Measurements from ENCODE around the gene CBARP. TPM values are rescaled to one million over a fixed set of nuclear protein-coding genes. Genes with fewer than 3 reads are reported as not detected.

CBARP gene
- total and polyA plus RNA-seq, 2 of the 13 experiments (the other 11 are each of a cell fraction or from before 2014, with no cell fraction given): 1.2 to 1.4 TPM

DNA sequence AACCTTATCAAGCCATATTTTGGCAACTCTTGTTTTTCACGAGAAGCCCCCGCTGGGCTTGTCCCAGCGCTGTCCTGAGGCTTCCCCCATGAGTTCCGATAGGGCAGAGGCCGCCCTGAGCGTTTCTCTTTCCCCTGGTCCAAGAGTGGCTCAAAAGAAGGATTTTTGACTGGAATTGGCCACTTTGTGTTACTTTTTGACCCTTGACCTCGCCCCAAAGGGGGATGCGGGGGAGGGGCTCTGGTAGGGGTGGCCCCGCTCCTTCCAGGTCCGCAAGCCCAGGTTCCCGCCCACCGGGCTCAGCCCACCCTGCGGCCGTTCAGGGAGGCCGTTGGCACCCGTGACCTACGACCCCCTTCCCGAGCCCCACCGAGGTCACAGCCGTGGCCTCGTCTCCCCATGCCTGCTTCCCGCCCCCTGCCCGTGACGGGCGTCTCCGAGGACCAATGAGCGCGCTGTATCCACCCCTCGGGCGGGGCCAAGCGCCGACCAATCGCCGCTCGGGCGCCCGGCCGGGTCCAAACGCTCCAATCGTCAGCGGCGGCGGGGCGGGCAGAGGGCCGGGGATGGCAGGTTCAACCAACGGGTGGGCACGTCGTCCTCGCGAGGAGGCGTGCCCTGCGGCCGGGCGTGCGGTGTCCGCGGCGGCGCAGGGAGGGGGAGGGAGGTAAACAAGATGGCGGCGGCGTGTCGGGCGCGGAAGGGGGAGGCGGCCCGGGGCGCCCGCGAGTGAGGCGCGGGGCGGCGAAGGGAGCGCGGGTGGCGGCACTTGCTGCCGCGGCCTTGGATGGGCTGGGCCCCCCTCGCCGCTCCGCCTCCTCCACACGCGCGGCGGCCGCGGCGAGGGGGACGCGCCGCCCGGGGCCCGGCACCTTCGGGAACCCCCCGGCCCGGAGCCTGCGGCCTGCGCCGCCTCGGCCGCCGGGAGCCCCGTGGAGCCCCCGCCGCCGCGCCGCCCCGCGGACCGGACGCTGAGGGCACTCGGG lies 32.4 kb downstream of the CBARP start, which contains the start of gene STK11 (continued):
- TF ChIP-seq ZNF773 (CRISPR knock-in tag; IDR thresholded peaks at IDR 0.05; ENCODE audit: borderline replicate concordance): no peak
- 0 out of 2 replicates have a peak, but pooled peaks have one; percentile 32 for TF ChIP-seq ZSCAN9 (CRISPR knock-in tag; IDR thresholded peaks at IDR 0.05; ENCODE audit: borderline replicate concordance)
- TF ChIP-seq SMYD3 (CRISPR knock-in tag; IDR thresholded peaks at IDR 0.05): no peak
- no peak for TF ChIP-seq ZKSCAN5 (CRISPR knock-in tag; IDR thresholded peaks at IDR 0.05)
- TF ChIP-seq TSC22D2 (CRISPR knock-in tag; IDR thresholded peaks at IDR 0.05; ENCODE audit: borderline replicate concordance): no peak
- no peak for TF ChIP-seq JUNB (CRISPR knock-in tag; IDR thresholded peaks at IDR 0.05; ENCODE audit: borderline replicate concordance)
- no peak for TF ChIP-seq NFRKB (IDR thresholded peaks at IDR 0.05)
- no peak for TF ChIP-seq ELF4 (CRISPR knock-in tag; IDR thresholded peaks at IDR 0.05; ENCODE audit: borderline replicate concordance)
- peak; percentile 84 for TF ChIP-seq CREB1 (IDR thresholded peaks at IDR 0.05)
- peak; percentile 71; the same call in 1 of the 2 replicates for TF ChIP-seq CREB1 (CRISPR knock-in tag; IDR thresholded peaks at IDR 0.05)
- TF ChIP-seq, protein P1, sequence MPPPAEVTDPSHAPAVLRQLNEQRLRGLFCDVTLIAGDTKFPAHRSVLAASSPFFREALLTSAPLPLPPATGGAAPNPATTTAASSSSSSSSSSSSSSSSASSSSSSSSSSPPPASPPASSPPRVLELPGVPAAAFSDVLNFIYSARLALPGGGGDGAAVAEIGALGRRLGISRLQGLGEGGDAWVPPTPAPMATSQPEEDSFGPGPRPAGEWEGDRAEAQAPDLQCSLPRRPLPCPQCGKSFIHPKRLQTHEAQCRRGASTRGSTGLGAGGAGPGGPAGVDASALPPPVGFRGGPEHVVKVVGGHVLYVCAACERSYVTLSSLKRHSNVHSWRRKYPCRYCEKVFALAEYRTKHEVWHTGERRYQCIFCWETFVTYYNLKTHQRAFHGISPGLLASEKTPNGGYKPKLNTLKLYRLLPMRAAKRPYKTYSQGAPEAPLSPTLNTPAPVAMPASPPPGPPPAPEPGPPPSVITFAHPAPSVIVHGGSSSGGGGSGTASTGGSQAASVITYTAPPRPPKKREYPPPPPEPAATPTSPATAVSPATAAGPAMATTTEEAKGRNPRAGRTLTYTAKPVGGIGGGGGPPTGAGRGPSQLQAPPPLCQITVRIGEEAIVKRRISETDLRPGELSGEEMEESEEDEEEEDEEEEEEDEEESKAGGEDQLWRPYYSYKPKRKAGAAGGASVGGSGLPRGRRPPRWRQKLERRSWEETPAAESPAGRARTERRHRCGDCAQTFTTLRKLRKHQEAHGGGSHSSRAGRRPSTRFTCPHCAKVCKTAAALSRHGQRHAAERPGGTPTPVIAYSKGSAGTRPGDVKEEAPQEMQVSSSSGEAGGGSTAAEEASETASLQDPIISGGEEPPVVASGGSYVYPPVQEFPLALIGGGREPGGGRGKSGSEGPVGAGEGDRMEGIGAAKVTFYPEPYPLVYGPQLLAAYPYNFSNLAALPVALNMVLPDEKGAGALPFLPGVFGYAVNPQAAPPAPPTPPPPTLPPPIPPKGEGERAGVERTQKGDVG (CRISPR knock-in tag; IDR thresholded peaks at IDR 0.05; ENCODE audit: borderline replicate concordance): peak; percentile 82
- TF ChIP-seq PCBP2 (optimal IDR thresholded peaks at IDR 0.05; ENCODE audit: low read depth, low read length, poor library complexity, severe bottlenecking): no peak
- no peak for TF ChIP-seq STAG1 (CRISPR knock-in tag; IDR thresholded peaks at IDR 0.05)
- TF ChIP-seq, protein P2, sequence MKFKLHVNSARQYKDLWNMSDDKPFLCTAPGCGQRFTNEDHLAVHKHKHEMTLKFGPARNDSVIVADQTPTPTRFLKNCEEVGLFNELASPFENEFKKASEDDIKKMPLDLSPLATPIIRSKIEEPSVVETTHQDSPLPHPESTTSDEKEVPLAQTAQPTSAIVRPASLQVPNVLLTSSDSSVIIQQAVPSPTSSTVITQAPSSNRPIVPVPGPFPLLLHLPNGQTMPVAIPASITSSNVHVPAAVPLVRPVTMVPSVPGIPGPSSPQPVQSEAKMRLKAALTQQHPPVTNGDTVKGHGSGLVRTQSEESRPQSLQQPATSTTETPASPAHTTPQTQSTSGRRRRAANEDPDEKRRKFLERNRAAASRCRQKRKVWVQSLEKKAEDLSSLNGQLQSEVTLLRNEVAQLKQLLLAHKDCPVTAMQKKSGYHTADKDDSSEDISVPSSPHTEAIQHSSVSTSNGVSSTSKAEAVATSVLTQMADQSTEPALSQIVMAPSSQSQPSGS (CRISPR knock-in tag; IDR thresholded peaks at IDR 0.05): no peak
- TF ChIP-seq, protein P3, sequence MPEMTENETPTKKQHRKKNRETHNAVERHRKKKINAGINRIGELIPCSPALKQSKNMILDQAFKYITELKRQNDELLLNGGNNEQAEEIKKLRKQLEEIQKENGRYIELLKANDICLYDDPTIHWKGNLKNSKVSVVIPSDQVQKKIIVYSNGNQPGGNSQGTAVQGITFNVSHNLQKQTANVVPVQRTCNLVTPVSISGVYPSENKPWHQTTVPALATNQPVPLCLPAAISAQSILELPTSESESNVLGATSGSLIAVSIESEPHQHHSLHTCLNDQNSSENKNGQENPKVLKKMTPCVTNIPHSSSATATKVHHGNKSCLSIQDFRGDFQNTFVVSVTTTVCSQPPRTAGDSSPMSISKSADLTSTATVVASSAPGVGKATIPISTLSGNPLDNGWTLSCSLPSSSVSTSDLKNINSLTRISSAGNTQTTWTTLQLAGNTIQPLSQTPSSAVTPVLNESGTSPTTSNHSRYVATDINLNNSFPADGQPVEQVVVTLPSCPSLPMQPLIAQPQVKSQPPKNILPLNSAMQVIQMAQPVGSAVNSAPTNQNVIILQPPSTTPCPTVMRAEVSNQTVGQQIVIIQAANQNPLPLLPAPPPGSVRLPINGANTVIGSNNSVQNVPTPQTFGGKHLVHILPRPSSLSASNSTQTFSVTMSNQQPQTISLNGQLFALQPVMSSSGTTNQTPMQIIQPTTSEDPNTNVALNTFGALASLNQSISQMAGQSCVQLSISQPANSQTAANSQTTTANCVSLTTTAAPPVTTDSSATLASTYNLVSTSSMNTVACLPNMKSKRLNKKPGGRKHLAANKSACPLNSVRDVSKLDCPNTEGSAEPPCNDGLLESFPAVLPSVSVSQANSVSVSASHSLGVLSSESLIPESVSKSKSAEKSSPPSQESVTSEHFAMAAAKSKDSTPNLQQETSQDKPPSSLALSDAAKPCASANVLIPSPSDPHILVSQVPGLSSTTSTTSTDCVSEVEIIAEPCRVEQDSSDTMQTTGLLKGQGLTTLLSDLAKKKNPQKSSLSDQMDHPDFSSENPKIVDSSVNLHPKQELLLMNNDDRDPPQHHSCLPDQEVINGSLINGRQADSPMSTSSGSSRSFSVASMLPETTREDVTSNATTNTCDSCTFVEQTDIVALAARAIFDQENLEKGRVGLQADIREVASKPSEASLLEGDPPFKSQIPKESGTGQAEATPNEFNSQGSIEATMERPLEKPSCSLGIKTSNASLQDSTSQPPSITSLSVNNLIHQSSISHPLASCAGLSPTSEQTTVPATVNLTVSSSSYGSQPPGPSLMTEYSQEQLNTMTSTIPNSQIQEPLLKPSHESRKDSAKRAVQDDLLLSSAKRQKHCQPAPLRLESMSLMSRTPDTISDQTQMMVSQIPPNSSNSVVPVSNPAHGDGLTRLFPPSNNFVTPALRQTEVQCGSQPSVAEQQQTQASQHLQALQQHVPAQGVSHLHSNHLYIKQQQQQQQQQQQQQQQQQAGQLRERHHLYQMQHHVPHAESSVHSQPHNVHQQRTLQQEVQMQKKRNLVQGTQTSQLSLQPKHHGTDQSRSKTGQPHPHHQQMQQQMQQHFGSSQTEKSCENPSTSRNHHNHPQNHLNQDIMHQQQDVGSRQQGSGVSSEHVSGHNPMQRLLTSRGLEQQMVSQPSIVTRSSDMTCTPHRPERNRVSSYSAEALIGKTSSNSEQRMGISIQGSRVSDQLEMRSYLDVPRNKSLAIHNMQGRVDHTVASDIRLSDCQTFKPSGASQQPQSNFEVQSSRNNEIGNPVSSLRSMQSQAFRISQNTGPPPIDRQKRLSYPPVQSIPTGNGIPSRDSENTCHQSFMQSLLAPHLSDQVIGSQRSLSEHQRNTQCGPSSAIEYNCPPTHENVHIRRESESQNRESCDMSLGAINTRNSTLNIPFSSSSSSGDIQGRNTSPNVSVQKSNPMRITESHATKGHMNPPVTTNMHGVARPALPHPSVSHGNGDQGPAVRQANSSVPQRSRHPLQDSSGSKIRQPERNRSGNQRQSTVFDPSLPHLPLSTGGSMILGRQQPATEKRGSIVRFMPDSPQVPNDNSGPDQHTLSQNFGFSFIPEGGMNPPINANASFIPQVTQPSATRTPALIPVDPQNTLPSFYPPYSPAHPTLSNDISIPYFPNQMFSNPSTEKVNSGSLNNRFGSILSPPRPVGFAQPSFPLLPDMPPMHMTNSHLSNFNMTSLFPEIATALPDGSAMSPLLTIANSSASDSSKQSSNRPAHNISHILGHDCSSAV (CRISPR knock-in tag; IDR thresholded peaks at IDR 0.05; ENCODE audit: borderline replicate concordance): no peak
- peak; percentile 57; the same call in 1 of the 2 replicates for TF ChIP-seq FOXO1 (CRISPR knock-in tag; IDR thresholded peaks at IDR 0.05)
